GM19238 (cell line): Measurements from ENCODE around the gene TACC2.

Experiments
- DNase-seq: peaks from one replicate; pipeline ENCODE4 v3.0.0; 2011; ENCODE audit warnings: low spot score; ENCODE audit not compliant: insufficient read length

TACC2 gene

GRCh38 chr10:122142641-122143237, 153.8 kb downstream of the TACC2 start:
- DNase-seq = peak; percentile 37

- DNase-seq = no peak
Measured at GRCh38 chr10:122143238-122143841, 154.4 kb downstream of the TACC2 start.

GRCh38 chr10:122144199-122144598, 155.2 kb downstream of the TACC2 start:
- DNase-seq = no peak

GRCh38 chr10:122145113-122145512, 156.2 kb downstream of the TACC2 start:
- no peak for DNase-seq

GRCh38 chr10:122147663-122148062, 158.7 kb downstream of the TACC2 start:
- DNase-seq = no peak

GRCh38 chr10:122148876-122149560, 160.1 kb downstream of the TACC2 start:
- no peak for DNase-seq

- DNase-seq = no peak
Measured at GRCh38 chr10:122149561-122150505, 160.9 kb downstream of the TACC2 start.

GRCh38 chr10:122151121-122151694, 162.2 kb downstream of the TACC2 start:
- DNase-seq = no peak

- DNase-seq = no peak
Measured at GRCh38 chr10:122152544-122152943, 163.6 kb downstream of the TACC2 start.

- no peak for DNase-seq
Measured at GRCh38 chr10:122154031-122154544, 165.1 kb downstream of the TACC2 start.

- no peak for DNase-seq
Measured at GRCh38 chr10:122154545-122155366, 165.8 kb downstream of the TACC2 start.

- DNase-seq = no peak
Measured at GRCh38 chr10:122157451-122157850, 168.5 kb downstream of the TACC2 start.

GRCh38 chr10:122158362-122158761, 169.4 kb downstream of the TACC2 start:
- DNase-seq = no peak

GRCh38 chr10:122159141-122159970, 170.4 kb downstream of the TACC2 start:
- DNase-seq = no peak

GRCh38 chr10:122161795-122162194, 172.8 kb downstream of the TACC2 start:
- DNase-seq = no peak

GRCh38 chr10:122162671-122163173, 173.8 kb downstream of the TACC2 start:
- DNase-seq = no peak

- DNase-seq = no peak
Measured at GRCh38 chr10:122163174-122164022, 174.4 kb downstream of the TACC2 start.

GRCh38 chr10:122164023-122164601, 175.1 kb downstream of the TACC2 start:
- DNase-seq = no peak
